ENCODE measurements around the gene USP37. TPM values are rescaled to one million over a fixed set of nuclear protein-coding genes. Genes with fewer than 3 reads are reported as not detected.

Gene USP37
- total RNA-seq, 1 experiment from 2014 or later: 23.5 TPM

- TF ChIP-seq SRF (IDR thresholded peaks at IDR 0.05; ENCODE audit: low read depth): no peak
- POLR2A ChIA-PET: no interaction called here
- no TSS peak for BruUV-seq (replicated peaks)
- Histone ChIP-seq H4K20me1 (ENCODE audit: insufficient read depth) (no peaks in the 10 kb centered on the region), H3K9ac (ENCODE audit: low read length) (no peak overlapping the region), H3K27me3 (ENCODE audit: insufficient read depth, low read length) (no peaks in the 10 kb centered on the region), H3K4me3 (replicated peaks in 1 of 2; ENCODE audit: low read depth in 1 of 2, low read length in 2 of 2) (no peak overlapping the region), H3K79me2 (ENCODE audit: insufficient read depth, low read length) (no peaks in the 10 kb centered on the region), H2AFZ (ENCODE audit: low read depth, low read length, poor library complexity, severe bottlenecking) (no peak overlapping the region), H3K9me2 (ENCODE audit: insufficient read depth) (no peaks in the 10 kb centered on the region), H3K27ac (ENCODE audit: low read depth, low read length) (no peak overlapping the region), H3K9me3 (ENCODE audit: control insufficient read depth in 1 of 2, insufficient read depth in 1 of 2, low read depth in 1 of 2, low read length in 2 of 2) (no peaks in the 10 kb centered on the region; a peak in 1 of 4 replicates), H3K4me2 (ENCODE audit: low read length) (no peak overlapping the region), H3K36me3 (ENCODE audit: control insufficient read depth in 1 of 2, insufficient read depth in 2 of 2, low read length in 2 of 2) (peaks cover 9 to 23% of the 10 kb centered on the region in 2 experiments), H3K4me1 (ENCODE audit: control insufficient read depth in 1 of 2, insufficient read depth in 2 of 2, low read length in 2 of 2) (no peaks in the 10 kb centered on the region)
- RAD21 ChIA-PET (ENCODE audit: low non-redundant PET in 1 of 2, low total read pairs in 2 of 2, uncharacterized antibody in 2 of 2, unreplicated experiment in 2 of 2): no interaction called here
- DNase-seq (ENCODE audit: low read depth, low spot score) (no peak), ATAC-seq (no peak)
- CTCF ChIA-PET: no interaction called here
- intact Hi-C loops (cut with micrococcal nuclease): no loop called here
Observed at GRCh38 chr2:218523651-218524050, 44.5 kb downstream of the USP37 start.

GRCh38 chr2:218518876-218519275, 49.3 kb downstream of the USP37 start:
- DNase-seq (ENCODE audit: low read depth, low spot score) (no peak), ATAC-seq (no peak)
- no peaks in the 10 kb centered on the region for H3K36me3 ChIP-seq (ENCODE audit: control insufficient read depth in 1 of 2, insufficient read depth in 2 of 2, low read length in 2 of 2)
- POLR2A ChIA-PET: no interaction called here
- H3K27me3 ChIP-seq (ENCODE audit: insufficient read depth, low read length): no peaks in the 10 kb centered on the region
- peaks cover 5% of the 10 kb centered on the region; the same call in 1 of the 2 replicates for H4K20me1 ChIP-seq (ENCODE audit: insufficient read depth)
- no peaks in the 10 kb centered on the region for H3K9me2 ChIP-seq (ENCODE audit: insufficient read depth)
- H3K4me2 ChIP-seq (ENCODE audit: low read length): no peak overlapping the region
- no peak overlapping the region for H2AFZ ChIP-seq (ENCODE audit: low read depth, low read length, poor library complexity, severe bottlenecking)
- no peak for TF ChIP-seq SRF (IDR thresholded peaks at IDR 0.05; ENCODE audit: low read depth)
- TF ChIP-seq EGR1 (IDR thresholded peaks at IDR 0.05; ENCODE audit: low read depth): no peak
- no peak for TF ChIP-seq POLR2AphosphoS5 (IDR thresholded peaks at IDR 0.05; ENCODE audit: low read depth, low read length)
- no peak for TF ChIP-seq CEBPB (IDR thresholded peaks at IDR 0.05; ENCODE audit: low read depth)
- no peak for TF ChIP-seq ZBTB33 (IDR thresholded peaks at IDR 0.05; ENCODE audit: extremely low read depth, insufficient replicate concordance, low read length)
- no peak for TF ChIP-seq ZFX (IDR thresholded peaks at IDR 0.05)
- no peak for TF ChIP-seq ATF3 (IDR thresholded peaks at IDR 0.05)
- no peak for TF ChIP-seq POLR2A (IDR thresholded peaks at IDR 0.05; ENCODE audit: borderline replicate concordance, extremely low read depth, insufficient read depth, insufficient read length)
- TF ChIP-seq EZH2 (IDR thresholded peaks at IDR 0.05): no peak
- peaks cover 11% of the 10 kb centered on the region; the same call in 1 of the 2 replicates for H3K79me2 ChIP-seq (ENCODE audit: insufficient read depth, low read length)
- H3K4me1 ChIP-seq (ENCODE audit: control insufficient read depth in 1 of 2, insufficient read depth in 2 of 2, low read length in 2 of 2): no peaks in the 10 kb centered on the region
- CTCF ChIA-PET: no interaction called here
- H3K4me3 ChIP-seq (replicated peaks in 1 of 2; ENCODE audit: low read depth in 1 of 2, low read length in 2 of 2): no peak overlapping the region
- BruUV-seq (replicated peaks): no TSS peak
- intact Hi-C loops (cut with micrococcal nuclease): no loop called here
- H3K9me3 ChIP-seq (ENCODE audit: control insufficient read depth in 1 of 2, insufficient read depth in 1 of 2, low read depth in 1 of 2, low read length in 2 of 2): no peaks in the 10 kb centered on the region
- RAD21 ChIA-PET (ENCODE audit: low non-redundant PET in 1 of 2, low total read pairs in 2 of 2, uncharacterized antibody in 2 of 2, unreplicated experiment in 2 of 2): no interaction called here
- H3K27ac ChIP-seq (ENCODE audit: low read depth, low read length): no peak overlapping the region
- H3K9ac ChIP-seq (ENCODE audit: low read length): no peak overlapping the region

All from HCT116 (cell line).